DND-41 (cell line): ENCODE measurements around the gene KCNMA1.

ENCODE experiments used
- EZH2 ChIP-seq: IDR thresholded peaks from 3 replicates; pipeline ENCODE4 v1.6.1; 2012; ENCODE audit warnings: borderline replicate concordance, low read depth, mild to moderate bottlenecking, moderate library complexity, low read length, inconsistent platforms; ENCODE audit not compliant: severe bottlenecking
- TF ChIP-seq, protein P1 (sequence below): IDR thresholded peaks from 2 replicates; pipeline ENCODE4 v1.5.1; 2012; ENCODE audit warnings: borderline replicate concordance, low read length, moderate library complexity, mild to moderate bottlenecking; ENCODE audit not compliant: poor library complexity, severe bottlenecking; ENCODE audit errors: extremely low read depth

DNA sequence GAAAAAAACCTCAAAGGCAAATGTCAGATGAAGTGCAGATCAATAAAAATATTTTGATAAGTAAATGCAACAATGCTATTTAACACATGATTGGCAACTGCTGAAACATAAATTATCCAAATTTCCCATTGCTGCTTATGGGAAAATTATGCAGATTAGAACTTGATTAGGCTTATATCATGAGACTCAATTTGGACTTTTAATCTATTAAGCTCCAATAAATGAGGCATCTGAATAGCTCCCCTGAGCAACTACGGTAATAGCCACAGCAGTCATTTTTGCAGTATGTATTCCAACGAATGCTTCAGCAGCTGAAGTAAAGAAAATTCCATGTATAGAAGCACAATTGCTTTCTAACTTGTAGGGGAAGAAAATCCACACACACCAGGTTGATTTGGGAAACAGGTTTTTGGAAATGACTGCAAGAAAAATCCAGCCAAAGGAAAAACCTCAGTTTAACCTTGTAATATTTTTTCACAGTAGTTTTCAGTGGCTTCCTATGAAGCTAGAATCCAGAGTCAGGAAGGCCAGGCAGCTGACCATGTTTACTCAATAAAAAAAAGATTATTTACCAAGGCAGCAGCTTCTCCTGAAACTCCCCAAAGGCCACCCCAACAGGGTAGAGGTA, 716.1 kb downstream of the KCNMA1 start:
- TF ChIP-seq, protein P1, sequence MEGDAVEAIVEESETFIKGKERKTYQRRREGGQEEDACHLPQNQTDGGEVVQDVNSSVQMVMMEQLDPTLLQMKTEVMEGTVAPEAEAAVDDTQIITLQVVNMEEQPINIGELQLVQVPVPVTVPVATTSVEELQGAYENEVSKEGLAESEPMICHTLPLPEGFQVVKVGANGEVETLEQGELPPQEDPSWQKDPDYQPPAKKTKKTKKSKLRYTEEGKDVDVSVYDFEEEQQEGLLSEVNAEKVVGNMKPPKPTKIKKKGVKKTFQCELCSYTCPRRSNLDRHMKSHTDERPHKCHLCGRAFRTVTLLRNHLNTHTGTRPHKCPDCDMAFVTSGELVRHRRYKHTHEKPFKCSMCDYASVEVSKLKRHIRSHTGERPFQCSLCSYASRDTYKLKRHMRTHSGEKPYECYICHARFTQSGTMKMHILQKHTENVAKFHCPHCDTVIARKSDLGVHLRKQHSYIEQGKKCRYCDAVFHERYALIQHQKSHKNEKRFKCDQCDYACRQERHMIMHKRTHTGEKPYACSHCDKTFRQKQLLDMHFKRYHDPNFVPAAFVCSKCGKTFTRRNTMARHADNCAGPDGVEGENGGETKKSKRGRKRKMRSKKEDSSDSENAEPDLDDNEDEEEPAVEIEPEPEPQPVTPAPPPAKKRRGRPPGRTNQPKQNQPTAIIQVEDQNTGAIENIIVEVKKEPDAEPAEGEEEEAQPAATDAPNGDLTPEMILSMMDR: no peak
- TF ChIP-seq EZH2: no peak
